GM21423 (cell line): ENCODE results near the gene EMC1.
"Not testable (repeated sequence)": the region's sequence is repeated elsewhere in the genome, so short reads cannot be mapped to it uniquely, and the experiment has no call there.

ENCODE experiments used
- ATAC-seq: cut with Tn5 transposase; IDR thresholded peaks from one replicate; pipeline ENCODE4 v1.9.1; 2021; ENCODE audit warnings: mild to moderate bottlenecking, moderate library complexity; ENCODE audit not compliant: unreplicated experiment

Gene EMC1

DNA sequence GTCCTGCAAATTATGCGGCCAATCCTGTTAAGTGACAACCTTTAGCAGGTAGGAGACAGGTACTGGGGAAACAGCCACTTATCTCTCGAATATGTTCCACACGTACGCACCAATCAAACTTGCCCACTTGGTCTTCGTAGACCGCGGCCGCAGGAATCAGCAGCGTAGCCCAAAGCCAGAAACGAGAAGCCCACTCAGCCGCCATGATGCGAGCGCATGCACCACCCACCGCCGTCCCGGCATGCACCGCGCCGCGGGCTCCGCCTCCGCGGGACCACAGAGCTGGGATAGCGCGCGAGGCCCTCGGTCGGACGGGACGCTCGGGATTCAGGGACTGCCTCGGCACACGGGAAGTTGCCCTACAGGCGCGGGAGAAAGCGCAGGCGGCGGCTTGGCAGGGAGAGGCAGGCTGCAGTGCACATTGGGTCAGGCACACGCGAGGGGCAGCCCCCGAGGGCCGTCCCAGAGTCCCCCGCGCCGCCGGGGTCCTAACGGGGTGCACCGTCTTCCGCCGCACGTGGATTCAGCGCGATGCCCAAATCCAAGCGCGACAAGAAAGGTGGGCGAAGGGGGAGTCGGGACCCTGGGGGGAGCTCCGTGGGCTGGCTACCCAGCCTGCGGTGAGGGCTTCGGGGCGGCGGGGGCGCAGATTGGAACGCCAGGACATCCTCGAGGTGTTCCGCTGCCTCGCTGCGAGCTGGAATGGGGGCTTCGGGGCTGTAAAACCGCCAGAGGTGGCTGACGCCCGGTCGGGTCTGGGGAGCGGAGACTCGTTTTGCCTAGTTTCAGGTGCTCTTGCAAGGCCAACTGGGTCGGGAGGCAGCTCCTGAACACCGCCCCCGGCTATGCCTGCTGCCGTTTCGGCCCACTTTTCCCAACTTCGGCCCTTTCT, at the start of gene EMC1, which contains the start of gene MRTO4:
EMC1 (minus strand) TSS at position 220 of the 892 bp plus-strand sequence; CDS start at position 205, 15 bp downstream.
MRTO4 (plus strand) TSS at position 501 of the 892 bp plus-strand sequence; CDS start at position 532, 31 bp downstream.
- ATAC-seq = peak; percentile 77

DNA sequence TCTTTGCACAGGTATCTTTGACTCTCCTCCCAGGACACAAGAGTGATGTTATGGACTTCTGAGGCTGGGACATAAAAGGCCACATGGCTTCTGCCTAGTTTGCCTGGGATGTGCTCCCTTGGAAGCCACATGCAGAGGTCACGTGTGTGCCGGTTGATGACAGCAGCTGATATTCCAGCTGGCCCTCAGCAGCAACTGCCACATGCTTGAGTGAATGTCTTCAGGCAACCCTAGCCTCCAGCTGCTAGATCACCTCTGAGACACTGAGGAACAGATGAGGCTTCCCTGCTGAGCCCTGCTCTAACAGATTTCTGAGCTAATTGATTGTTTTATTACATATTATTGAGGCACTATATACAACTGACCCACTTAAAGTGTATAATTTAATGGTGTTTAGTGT, 48.9 kb upstream of the EMC1 start:
- no peak for ATAC-seq

DNA sequence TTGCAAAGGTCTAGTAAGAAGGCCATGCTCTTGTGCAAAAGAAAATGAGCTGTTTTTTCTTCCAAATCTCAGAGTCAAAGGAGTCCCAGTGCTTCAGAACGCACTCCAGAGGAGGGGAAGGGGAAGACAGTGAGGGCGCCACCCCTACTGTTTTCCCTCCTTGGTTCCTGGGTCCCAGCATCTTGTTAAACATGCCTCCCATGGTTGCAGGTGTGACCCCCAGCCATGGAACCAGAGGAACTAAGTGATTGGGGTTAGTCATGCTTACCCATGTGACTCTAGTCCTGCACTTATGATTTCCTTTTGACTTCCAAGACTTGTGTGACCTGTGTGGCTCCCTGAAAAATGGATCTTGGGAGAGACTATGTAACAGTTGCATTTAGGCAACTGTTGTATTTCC, 43.3 kb upstream of the EMC1 start:
- no peak for ATAC-seq

DNA sequence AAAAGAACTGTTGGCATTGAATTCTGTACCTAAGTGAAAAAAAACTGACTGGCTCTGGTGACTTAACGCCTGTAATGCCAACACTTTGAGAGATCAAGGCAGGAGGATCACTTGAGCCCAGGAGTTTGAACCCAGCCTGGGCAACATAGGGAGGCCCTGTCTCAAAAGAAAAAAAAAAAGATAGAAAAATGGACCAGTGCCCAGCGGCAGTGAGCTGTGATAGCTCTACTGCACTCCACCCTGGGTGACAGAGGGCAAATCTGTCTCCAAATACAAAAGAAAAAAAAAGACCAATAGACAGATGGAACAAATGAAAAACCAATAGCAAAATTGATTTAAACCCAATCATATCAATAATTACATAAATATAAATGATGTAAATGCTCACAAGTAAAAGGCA, 37.9 kb upstream of the EMC1 start:
- ATAC-seq = no peak

DNA sequence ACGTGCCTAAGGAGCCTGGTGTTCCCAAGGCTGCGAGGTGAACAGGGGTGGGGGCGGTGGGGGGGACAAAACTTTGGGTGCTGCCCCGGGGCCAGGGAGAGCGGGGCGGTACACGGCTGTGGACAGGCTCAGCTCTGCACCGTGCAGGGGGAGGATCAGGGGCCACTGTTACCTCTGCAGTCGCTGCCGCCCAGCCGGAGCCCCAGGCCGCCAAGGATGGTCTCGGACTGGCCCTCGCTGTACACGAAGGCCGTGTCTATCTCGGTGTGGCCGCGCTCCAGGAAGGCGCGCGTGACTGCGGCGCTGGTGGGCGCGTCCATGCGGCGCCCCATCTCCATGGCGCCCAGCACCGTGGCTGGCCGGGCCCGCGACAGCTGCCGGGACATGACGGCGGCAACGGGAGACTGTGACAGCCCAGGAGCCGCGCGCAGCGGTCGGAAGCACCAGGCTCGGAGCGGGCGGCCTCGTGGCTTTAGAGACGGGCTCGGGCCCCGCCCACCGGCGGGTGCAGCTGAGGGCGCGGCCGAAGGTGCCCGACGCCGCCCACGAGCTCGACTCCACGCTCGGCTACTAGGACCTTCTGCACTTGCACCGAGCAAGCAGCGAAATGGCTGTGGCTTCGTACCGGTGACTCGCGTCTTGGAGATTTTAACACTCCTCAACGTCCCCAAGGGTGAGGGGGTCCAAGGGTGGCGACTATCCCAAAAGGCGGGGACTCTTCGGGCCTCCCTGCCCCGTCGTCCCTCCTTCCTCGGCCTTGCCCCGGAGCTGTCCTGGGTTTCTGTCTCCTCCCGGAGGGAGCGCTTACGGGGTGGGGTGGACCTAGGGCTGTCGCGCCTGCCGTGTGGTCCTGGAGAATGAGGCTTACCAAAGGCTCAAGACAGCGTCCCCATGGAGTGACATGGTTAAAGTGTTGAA, 37.3 kb upstream of the EMC1 start, which contains the start of gene AKR7A3:
AKR7A3 (minus strand) TSS at position 447 of the 918 bp plus-strand sequence; CDS start at position 386, 61 bp downstream.
- not testable (repeated sequence) for ATAC-seq

DNA sequence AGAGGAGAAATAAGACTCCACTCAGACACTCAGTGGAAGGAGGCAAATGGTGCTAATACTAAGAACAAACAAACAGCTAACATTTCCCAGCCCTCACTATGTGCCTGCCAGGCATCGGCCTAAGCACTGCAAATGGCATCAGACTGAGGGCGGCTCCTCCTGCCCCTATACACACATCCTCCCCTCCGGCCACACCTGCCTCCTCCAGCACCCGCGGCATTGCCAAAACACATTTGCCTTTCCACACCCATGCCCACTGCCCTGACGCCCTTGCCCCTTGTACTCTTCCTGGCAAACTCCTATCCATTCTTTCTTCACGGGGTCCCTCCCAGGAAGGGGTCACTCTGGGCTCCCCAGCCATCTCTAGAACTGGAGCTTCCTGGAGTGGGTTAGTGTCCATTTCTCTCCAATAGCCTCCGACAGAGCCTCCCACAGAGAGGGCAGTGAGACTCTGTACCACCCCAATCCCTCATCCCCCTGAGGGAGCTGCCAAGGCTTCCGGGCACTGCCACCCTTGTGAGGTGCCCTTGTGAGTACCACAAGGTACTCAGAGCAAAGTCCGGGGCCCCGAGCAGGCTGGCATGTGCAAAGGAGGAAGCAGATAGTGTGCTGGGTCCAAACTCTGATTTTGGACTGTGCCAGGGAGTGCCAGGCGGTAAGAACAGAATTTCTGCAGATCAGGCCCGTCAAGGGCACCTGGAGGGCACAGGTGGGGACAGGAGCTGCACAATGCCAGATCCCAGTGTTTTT, 36.3 kb upstream of the EMC1 start:
- ATAC-seq = no peak

DNA sequence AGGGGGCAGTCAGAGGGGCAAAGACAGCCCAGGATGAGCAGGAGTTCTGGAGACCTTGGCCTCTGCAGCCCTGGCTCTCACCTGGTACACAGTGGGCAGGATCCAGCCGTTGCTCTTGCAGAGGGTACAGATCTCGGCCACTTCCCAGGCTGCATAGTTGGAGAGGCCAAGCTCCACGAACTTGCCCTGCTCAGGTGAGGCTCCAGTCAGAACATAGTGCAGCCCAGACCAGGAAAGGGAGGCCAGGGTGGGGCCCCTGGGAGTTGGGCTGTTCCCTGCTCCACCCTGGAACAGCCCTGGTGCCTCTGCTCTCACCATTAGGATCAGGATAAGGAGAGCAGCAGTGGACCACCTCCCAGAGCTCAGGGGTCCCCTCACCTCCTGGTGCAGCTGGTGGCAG, 34.5 kb upstream of the EMC1 start:
- not testable (repeated sequence) for ATAC-seq

DNA sequence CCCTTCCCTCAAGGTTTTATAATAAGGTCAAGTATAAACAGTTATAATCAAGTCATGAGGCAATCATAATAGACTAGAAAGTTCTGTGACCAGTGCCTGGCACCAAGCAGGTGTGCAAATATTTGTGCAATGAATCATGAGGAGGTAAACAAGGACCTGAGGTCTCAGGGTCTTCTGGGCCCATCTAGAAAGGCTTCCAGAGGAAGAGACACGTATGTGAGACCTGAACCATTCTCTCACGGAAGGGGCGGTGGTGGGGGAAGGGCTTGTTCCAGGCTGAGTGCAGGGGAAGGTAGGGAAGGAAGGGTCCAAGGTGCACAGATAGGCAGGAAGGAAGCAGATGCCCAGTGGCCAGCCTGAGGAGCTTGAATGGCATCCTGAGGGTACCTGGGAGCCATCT, 34.0 kb upstream of the EMC1 start:
- not testable (repeated sequence) for ATAC-seq

DNA sequence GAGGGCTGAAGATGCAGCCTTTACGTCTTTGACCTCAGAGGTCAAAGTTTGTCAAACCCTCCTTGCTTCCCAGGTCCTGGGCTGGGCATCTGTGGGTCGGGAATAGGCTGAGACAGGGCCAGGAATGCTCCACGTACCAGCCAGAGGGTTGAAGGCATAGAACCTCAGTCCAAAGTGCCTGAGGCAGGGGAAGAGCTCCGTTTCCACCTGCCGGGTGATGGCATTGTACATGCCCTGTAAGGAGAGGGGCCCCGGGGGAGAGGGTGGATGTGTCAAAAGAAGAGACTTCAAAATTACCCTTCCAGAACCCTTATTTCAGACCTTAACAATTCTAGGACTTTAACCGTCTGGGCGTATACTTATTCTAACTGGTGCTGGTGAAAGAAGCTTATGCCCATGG, 33.6 kb upstream of the EMC1 start:
- no peak for ATAC-seq

DNA sequence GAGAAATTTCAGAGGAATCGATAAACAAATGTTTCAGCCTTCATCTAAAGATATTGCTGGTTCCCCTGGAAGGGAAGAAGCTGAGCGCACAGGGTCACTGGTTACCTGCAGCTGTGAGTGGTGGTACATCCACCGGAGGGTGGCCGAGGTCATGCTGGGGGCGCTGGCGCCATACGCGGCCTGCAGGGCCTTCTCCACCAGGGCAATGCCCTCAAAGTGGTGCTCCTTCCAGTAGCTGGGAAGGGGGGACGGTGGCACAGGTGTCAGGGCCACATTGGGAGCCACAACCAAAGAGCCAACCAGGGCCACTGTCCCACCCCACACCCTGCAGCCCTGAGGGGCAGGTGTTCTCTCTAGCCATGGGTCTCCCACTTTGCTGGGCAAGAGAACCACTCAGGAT, 32.6 kb upstream of the EMC1 start:
- no peak for ATAC-seq

DNA sequence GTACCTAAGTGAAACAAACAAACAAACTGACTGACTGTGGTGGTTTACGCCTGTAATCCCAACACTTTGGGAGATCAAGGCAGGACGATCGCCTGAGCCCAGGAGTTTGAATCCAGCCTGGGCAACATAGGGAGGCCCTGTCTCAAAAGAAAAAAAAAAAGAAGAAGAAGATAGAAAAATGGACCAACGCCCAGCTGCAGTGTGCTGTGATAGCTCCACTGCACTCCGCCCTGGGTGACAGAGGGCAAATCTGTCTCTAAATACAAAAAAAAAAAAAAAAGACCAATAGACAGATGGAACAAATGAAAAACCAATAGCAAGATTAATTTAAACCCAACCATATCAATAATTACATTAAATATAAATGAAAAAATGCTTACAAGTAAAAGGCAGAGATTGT, 23.3 kb upstream of the EMC1 start:
- ATAC-seq = no peak

DNA sequence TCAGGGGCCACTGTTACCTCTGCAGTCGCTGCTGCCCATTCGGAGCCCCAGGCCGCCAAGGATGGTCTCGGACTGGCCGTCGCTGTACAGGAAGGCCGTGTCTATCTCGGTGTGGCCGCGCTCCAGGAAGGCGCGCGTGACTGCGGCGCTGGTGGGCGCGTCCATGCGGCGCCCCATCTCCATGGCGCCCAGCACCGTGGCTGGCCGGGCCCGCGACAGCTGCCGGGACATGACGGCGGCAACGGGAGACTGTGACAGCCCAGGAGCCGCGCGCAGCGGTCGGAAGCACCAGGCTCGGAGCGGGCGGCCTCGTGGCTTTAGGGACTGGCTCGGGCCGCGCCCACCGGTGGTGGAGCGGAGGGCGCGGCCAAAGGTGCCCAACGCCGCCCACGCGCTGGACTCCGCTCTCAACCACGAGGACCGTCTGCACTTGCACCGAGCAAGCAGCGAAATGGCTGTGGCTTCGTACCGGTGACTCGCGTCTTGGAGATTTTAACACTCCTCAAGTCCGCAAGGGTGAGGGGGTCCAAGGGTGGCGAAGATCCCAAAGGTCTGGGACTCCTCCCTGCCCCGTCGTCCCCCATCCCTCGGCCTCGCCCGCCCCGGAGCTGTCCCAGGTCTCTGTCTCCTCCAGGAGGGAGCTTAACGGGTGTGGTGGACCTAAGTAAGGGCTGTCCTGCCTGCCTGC, 22.7 kb upstream of the EMC1 start:
- ATAC-seq = not testable (repeated sequence)

DNA sequence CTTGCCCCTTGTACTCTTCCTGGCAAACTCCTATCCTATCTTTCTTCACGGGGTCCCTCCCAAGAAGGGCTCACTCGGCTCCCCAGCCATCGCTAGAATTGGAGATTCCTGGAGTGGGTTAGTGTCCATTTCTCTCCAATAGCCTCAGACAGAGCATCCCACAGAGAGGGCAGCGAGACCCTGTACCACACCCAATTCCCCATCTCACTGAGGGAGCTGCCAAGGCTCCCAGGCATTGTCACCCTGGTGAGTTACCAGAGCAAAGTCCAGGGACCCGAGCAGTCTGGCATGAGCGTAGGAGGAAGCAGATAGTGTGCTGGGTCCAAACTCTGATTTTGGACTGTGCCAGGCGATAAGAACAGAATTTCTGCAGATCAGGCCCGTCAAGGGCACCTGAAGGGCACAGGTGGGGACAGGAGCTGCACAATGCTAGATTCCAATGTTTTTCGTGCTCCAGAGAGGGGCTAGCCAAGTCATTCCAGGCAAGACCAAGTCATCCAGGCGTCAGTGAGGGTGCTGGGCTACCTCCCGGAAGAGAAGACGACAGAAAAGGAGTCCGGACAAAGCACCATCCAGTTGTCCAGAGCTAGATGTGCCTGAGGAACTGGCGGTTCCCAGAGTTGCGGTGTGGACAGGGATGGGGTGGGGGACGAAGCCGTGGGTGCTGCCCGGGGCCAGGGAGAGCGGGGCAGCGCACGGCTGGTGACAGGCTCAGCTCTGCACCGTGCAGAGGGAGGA, 22.0 kb upstream of the EMC1 start:
- ATAC-seq = no peak

DNA sequence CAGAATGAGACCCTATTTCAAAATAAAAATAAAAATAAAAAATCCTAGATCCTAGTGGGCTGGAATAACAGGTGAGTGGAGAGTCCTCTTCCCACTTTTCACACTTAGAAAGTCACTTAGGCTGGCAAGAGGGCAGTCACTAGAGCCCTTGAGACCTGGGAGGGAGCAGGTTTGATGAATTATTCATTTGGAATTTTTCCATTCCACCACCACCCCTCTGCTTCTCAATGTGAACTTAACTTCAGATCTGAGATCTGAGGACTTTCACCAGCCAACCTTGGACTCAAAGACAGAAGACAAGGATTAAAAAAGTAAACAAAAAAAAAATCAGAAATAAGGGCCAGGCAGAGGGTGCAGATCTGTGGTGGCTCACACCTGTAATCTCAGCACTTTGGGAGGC, 20.7 kb upstream of the EMC1 start:
- no peak for ATAC-seq

DNA sequence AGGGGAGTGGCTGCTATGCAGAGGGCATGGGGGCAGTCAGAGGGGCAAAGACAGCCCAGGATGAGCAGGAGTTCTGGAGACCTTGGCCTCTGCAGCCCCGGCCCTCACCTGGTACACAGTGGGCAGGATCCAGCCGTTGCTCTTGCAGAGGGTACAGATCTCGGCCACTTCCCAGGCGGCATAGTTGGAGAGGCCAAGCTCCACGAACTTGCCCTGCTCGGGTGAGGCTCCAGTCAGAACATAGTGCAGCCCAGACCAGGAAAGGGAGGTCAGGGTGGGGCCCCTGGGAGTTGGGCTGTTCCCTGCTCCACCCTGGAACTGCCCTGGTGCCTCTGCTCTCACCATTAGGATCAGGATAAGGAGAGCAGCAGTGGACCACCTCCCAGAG, 19.0 kb upstream of the EMC1 start:
- not testable (repeated sequence) for ATAC-seq

DNA sequence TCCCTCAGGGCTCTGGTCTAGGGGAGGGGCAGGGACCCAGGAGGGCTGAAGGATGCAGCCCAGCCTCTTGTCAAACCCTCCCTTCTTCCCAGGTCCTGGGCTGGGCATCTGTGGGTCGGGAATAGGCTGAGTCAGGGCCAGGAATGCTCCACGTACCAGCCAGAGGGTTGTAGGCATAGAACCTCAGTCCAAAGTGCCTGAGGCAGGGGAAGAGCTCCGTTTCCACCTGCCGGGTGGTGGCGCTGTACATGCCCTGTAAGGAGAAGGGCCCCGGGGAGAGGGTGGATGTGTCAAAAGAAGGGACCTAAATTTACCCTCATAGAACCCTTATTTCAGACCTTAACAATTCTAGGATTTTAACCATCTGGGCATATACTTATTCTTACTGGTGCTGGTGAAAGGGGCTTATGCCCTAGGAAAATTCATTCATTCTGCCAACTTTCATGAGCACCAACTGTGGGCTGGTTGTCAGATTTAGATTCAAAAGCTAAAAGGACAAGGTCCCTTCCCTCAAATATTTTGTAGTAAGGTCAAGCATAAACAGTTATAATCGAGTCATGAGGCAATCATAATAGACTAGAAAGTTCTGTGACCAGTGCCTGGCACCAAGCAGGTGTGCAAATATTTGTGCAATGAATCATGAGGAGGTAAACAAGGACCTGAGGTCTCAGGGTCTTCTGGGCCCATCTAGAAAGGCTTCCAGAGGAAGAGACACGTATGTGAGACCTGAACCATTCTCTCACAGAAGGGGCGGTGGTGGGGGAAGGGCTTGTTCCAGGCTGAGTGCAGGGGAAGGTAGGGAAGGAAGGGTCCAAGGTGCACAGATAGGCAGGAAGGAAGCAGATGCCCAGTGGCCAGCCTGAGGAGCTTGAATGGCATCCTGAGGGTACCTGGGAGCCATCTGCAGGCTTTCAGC, 18.4 kb upstream of the EMC1 start:
- ATAC-seq = not testable (repeated sequence)

DNA sequence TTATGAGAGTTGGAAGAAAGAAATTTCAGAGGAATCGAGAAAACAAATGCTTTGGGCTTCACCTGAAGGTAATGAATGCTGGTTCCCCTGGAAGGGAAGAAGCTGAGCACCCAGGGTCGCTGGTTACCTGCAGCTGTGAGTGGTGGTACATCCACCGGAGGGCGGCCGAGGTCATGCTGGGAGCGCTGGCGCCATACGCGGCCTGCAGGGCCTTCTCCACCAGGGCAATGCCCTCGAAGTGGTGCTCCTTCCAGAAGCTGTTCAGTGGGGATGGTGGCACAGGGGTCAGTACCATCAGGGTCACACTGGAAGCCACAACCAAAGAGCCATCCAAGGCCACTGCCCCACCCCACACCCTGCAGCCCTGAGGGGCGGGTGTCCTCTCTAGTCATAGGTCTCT, 17.1 kb upstream of the EMC1 start:
- no peak for ATAC-seq

DNA sequence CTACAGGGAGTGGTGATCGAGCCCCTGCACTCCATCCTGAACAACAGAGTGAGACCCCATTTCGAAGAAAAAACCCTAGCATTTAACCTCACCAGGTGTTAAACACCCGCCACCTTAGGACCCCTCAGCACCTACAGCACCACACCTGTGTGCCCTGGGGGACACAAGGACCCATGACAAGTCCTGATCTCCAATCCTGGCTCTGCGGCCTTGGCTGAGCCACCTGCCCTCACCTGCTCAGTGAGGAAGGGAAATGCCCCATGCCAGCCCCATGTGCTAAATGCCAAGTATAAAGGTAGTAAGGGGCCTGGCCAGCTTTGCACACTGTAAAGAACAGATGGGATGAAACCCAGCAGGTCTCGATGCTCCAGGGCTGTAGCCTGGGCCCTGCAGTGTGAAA, 11.4 kb upstream of the EMC1 start:
- ATAC-seq = no peak
